Activated CD8-positive, alpha-beta memory T cell treated with anti-CD3 and anti-CD28 coated beads for 48 hours (primary cell): ENCODE measurements around the gene CALCOCO2.

Experiments used
- DNase-seq, 3 experiments: peaks; one replicate each; pipeline ENCODE4 v3.0.0-alpha.2; 2020; ENCODE audit warnings: low read depth in 2 of 3, low spot score in 2 of 3

The CALCOCO2 gene

DNA sequence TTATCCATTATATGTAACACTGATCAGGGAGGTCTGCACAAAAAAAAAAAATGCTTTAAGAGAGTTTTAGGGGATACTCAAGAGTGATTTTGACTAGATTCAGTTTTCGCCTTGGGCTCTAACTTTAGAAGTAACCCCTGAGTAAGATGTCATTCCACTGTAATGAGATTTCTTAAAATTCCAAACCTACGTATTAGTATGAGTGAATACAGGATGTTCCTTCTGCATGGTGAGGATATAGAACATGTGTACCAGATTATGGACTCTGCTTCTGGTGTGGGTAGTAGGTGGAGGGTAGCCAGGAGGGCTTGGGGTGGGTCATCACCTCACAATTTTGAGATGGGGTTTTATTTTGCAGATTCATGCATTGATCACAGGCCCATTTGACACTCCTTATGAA is 81.6 kb downstream of the CALCOCO2 start:
- DNase-seq: no peak
